Activated CD4-positive, alpha-beta T cell treated with anti-CD3 and anti-CD28 coated beads, Interleukin-2, amount 50 U/mL, for 24 hours (primary cell): ENCODE results near the gene C1orf167.

Experiments
- DNase-seq, 2 donors: peaks; one replicate each; pipeline ENCODE4 v3.0.0-alpha.2; 2020; ENCODE audit warnings: low read depth in 1 of 2, low spot score in 1 of 2

Gene C1orf167

DNA sequence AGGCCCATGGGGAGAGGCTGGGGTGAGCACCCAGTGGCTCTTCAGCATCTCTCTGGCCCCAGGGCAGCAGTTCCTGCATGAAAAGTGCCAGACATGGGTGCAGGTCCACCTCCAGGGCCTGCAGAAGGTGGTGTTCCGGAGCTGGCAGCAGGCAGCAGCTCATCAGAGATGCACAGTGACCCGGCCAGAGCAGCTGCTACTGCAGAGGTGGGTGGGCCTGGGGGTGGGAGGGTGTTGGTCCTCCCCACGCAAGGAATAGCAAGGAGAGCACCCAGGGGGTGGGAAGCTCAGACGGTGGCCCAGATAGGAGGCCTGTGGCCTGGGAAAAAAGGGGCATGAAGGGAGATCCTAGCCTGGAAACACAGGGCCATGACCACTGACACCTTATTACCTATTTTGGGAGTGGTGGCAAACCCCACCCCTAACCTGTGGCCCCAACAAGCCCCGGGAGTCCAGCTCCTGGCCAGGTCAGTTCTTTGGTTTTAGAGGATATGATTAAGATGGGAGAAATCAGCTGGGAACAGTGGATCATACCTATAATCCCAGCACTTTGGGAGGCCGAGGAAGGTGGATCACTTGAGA, 20.2 kb downstream of the C1orf167 start:
- DNase-seq = no peak

DNA sequence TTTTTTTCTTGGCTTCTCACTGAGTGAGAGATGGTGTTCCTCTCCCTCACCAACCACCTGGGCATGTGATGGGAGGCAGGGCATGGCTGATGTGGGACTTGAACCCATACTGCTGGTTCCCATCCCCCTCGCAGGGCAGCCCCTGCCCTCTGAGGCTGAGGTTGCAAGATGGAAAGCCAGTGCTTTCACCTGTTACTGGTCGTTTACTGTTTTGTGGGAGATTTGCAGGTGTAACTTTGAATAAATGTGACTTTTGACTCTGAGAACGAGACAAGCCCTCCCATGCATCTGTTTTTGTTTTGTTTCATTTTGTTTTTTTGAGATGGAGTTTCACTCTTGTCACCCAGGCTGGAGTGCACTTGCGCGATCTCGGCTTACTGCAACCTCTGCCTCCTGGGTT, 21.6 kb downstream of the C1orf167 start:
- DNase-seq = no peak

DNA sequence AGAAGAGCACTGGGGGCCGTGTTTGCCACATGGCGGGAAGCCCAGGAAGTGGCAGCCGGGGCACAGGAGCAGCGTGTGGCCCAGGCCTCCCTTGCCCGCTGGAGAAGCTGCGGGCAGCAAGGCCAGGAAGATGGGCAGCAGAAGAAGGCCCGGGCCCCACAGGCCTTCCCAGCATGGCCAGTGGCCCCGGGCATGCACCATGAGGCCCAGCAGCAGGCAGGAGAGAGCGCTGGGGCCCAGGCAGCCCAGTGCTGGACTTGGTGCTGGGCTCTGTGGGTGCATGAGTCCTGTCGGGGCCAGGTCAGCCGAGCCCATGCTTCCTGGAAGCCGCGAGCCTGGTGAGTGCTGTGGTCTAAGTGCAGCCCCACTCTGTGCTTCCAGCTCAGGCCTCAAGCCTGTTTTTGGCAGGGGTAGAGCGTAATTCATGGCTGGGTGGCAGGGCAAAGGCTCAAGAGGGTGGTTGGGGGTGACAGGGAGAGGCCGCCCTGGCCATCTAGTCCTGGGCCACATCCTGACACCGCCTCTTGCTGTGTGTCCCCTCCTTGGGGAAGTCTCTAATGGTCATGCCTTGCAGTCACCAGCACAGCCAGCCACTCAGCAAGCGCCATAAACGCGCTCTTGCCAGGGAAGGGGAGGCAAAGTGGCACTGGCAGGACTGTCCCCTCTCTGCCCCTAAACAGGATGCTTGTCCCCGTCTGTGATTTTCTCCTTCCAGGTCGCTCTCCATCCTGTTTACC, 22.4 kb downstream of the C1orf167 start:
- no peak for DNase-seq

DNA sequence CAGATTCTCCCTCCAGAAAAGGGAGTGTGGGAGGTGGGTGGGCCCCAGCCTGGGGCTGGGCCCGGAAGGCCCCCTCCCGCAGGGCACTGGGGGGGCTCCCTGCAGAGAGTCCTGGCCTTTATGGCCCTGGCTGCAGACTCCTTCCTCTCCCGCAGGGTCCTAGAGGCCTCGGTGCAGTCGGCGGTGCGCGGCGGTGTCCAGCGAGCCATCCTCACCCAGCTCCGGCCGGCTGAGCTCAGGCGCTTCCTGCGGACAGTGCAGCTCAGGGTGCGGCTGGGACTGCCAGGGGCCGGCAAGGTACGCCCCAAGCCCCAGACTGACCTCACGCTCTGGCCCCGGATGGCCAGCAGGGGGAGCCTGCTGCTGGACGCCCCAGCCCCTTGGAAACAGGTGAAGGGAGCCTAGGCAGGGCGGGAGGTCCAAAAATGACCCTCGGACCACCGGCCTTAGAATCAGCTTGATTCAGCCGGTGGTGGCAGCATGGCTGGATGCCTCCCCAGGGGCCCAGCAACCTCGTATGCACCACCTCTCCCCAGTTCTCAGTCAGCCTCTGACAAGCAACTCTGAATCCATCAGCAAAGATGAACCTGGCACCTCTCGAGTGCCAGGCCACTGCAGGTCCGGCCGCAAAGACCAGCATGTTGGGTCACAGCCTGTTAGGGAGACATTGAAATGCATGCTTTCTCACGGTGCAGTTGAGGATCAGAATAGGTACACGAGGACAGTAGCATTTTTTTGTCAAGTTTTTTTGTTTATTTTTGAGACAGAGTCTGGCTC, 23.2 kb downstream of the C1orf167 start:
- no peak for DNase-seq

DNA sequence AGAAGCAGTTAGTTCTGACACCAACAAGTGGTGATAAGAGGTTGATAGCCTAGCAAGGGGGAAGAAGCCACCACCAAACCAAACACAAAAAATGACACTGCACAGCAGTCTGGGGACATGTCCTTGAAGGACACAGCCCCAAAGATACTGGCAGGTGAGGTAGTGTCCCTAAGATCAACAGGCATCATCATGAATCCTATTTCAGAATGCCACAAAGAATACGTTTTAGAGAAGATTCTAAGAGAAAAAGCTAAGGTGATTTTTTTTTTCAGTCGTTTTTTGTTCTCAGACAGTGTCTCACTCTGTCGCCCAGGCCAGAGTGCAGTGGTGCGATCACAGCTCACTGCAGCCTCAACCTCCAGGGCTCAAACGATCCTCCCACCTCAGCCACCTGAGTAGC, 24.2 kb downstream of the C1orf167 start:
- DNase-seq = no peak

DNA sequence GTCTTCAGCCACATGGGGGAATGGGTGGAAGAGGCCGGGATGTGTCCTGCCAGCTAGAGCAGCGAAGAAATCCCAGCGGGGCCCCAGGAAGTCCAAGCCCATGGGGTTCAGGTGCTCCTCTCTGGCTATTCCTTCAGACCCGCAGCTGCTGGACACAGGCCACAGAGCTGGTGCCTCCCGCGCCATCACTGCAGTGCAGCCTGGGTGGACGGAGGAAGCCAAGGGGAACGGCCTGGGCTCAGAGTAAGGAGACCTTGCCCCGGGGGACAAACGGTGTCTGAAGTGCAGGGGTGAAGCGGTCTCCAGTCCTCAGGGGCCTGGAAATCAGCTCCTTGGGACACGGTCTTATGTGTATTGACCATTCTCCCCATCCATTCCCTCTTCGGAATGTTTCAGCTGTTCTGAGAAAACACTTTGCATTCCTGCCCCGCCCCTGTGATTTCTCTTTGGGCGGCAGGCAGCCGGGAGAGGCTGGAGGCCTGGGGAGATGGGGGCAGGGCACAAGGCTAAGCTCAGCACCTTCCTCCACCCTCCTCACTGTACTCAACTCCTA, 25.3 kb downstream of the C1orf167 start:
- DNase-seq = no peak

DNA sequence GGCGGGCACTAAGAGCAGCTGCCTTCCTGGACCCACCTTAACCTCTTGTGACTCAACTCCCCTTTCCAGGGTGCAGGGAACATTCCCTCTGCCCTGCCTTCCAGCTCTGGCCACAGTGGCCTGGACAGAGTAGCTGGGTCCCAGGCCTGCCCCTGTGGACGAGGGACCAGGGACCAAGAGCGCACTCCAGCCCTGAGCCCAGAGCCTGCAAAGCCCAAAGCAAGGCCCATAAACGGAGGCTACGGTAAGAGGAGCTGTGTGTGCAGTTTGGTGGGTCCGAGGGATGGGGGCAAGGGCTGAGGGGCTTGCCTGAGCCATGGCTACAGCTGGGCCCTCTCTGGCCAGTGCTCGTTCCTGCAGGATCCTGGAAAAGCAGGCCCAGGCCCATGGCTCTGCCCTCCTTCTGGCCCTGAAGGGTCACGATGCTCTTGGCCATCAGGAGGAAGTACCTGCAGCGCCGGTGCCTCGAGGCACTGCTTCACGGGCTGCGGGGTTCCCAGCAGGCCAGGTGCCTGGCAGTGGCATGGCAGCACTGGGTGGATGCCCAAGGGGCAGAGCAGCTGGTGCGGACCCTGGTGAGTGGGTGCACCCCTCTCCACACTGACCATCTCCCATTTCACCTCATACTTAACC, 25.9 kb downstream of the C1orf167 start:
- no peak for DNase-seq

DNA sequence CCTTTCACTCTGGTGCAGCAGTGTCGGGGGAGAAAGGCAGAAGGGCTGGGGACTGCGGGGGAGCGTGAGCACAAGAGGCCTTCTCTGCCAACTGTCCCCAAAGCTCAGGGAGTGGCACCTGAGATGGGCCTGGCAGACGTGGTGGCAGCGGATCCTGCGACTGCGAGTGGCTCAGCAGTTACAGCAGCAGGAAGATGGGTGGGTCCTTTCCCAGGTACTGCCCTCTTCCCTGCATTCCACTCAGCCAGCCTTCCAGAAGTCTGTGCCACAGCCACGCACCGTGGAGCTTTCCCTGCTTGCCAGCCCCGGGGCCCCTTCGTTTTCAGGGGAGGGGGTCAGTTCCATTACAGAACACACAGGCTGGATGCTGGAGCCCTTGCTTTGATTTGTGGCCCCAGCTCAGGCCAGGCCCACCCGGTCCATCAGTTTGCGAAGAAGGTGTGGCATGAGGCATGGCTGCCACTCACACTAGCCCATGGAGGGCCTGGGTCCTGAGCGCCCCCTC, 26.6 kb downstream of the C1orf167 start:
- no peak for DNase-seq

DNA sequence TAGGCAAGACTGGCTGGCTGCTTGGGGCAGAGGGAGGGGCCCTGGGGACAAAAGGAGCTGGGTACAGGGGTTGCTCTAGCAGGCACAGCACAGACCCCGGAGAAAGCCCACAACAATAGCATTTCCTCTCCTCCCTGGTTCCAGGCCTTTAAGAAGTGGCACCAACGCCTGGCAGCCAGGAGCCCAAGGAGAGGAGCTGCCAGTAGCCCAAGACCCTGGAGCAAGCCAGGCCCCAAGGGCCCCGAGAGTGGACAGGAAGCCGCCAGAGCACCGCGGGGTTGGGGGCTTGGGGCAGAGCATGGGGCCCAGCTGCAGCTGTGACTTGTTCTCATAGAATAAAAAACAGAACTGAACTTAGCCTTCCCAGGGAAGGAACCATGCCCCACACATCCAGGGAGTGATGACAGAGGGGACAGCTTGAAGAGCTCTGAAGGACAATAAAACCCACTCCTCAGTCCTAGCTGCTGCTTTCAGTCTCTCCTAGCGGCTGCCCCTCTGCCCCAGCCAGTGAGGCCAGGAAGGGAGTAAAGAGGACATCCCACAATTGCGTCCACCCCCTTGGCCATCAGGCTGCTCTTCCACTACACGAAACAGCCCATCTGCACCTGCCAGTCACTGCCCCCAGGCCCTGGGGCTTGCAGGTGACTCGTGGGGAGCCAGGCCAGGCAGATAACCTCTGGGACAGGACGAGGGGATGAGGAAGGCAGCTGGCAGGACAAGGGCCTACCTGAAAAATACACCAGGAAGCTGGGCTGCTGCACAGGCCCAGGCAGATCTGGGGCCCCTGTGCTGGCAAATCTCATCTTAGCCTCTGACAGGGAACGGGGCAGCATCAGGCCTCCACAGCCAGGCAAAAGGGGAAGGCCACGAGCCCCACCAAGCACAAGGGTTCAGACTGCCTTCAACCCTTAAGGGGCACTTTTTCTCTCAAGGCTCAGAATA, 27.4 kb downstream of the C1orf167 start:
- no peak for DNase-seq

DNA sequence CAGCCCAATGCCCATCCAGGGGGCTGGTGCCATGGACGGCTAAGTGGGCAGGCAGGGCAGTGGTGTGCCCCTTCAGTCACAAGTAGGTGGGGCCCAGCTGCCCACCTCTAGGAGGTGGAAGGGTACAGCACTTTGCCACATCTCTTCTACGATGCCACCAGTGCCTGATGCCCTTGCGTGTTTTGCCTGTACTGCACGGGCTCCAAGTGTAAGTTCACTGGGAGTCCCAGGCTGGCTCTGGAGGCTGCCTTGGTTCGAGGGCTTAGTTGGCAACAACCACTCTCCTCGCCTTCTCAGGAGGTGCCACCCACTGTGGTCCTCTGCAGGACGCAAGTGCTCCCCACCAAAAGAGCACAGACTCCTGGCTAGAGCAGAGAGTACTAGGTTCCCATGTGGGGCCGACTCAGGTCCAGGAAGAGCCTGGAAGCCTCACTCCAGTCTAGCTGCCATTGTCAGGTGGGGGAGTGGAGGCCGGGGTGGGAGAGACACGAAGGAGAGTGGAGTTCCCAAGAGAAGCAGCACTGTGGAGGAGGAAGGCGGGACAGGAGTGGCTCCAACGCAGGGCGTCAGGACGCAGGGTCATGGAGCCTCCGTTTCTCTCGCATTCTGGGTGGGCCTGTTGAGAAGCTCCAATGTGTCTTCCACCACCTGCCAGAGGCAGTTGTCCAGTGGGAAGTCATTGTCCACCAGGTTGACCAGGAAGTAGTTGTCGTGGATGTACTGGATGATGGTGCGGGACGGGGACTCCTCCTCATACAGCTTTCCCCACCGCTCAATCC, 28.3 kb downstream of the C1orf167 start:
- no peak for DNase-seq

DNA sequence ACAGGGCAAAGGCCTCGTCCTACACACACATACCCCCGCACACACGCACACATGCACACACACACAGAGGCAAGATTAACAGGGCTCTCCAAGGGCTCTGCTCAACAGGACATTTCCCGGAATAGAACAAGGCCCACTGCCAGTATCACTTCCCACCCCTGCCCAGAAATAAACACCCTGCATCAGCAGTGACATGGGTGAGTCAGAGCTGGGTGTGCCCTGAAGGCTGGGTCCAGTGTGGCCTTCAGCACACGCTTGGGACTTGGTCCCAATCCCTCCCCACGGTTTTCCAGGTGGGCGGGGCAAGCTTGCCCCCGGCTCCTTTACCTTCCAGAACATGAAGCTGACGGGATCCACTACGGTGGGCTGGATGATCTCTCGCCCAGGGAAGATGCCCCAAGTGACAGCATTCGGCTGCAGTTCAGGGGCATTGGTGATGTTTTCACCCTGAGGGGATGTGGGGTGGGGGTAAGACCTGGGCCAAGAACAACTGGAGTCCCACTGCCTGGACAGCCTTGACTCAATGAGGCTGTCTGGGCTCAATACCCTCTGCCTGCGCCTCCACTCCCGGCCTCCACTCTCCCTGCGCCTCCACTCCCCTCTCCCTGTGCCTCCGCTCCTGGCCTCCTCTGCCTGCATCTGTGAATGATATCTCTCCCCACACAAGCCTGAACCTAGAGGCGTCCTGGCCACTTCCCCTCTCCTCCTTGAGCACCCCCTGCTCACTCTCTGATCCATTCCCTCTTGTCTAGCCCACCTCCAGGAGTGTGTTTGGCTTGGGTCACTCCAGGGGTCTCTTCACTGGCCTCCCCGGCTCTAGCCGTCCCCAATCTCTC, 29.1 kb downstream of the C1orf167 start:
- no peak for DNase-seq

DNA sequence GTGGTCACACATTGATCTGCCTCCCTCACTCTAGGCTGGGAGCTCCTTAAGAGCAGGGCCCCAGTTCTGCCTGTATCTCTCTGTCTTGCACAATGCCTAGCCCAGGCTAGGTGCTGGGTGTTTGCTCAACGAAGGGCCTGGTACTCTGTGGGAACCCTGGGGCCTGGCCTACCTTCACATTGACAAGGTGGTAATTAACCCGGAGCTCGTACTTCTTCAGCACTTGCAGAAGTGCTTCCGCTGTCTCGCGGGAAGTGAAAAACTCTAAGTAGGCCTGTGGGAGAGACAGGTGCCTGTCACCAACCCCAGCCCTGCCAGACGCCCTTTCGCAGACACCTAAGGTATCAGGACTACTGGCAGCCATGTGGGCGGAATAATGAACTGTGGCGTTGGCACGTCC, 30.1 kb downstream of the C1orf167 start:
- DNase-seq = no peak

DNA sequence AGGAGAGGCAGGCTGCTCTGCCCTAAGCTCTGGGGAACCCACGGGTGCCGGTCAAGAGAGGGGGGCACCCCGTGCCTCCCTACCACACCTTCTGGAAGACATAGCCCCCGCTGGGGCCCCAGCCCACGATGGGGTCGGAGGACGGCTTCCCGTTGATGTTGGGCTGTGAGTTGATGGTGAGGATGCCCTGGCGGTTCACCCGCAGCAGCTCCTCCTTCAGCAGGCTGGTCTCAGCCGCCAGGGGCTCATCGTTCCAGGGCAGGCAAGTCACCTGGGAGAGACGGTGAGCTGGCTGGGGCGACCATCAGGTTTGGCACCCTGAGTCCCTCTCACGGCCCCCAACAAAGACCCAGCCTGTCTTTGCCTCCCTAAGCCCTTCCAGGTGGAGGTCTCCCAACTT, 31.8 kb downstream of the C1orf167 start:
- no peak for DNase-seq

DNA sequence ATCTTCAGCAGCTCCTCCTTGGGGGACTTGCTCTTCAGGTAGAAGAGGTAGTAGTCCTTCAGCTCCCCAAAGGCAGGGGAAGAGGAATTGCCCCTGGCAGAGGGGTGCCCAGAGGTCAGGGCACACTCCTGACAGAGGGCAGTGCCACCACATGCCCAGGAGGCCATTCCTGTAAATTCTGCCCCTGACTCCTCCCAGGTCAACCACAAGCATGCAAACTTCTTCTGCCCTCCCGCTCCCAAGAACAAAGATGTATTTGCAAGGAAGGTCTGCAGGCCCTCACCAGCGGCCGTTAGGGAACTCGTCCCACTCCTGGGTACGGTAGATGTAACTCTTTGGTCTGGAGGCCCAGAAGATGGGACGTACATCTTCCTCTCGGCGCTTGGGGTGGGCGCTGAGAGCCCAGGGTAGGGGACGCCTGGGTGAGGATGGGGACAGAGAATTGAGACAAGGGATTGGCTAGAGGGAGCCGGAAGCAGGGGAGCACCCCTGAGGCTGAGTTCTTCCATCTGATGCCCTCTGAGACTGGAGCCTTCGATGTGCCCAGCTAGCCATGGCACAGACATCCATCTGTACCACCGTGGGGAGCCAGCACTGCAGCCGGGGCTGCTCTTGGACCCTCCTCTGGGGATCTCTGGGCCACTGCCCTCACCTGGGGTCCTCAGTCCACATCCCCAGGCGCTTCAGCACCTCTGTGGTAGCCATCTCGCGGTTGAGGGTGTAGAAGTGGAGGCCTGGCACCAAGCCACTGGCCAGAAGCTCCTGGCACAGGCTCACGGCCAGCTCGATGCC, 32.6 kb downstream of the C1orf167 start:
- no peak for DNase-seq

DNA sequence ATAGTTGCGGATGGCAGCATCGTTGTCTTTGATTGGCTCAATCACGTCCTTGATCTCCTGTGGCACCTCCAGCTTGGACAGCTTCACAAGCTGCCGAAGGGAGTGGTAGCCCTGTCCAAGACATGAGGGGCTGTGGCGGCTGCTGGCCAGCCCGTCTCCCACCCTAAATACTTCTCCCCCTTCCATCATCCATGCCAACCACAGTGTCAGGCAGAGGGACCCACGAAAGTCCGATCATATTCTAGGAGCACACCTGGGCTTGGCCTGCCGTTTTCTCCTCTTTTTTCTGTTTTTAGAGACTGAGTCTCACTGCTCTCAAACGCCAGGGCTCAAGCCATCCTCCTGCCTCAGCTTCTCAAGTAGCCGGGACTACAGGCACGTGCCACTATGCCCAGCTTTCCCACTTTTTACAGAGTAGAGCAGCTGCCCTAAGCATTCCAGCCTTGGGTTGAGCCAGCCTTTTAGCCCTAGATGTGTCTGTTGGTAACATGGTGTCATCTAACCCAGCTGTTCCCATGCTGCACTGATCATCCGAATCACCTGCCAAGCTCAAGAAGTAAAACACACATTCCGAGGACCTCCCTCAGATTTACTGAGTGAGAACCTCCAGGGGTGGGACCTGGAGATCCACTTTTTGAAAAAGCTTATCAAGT, 33.4 kb downstream of the C1orf167 start:
- no peak for DNase-seq

DNA sequence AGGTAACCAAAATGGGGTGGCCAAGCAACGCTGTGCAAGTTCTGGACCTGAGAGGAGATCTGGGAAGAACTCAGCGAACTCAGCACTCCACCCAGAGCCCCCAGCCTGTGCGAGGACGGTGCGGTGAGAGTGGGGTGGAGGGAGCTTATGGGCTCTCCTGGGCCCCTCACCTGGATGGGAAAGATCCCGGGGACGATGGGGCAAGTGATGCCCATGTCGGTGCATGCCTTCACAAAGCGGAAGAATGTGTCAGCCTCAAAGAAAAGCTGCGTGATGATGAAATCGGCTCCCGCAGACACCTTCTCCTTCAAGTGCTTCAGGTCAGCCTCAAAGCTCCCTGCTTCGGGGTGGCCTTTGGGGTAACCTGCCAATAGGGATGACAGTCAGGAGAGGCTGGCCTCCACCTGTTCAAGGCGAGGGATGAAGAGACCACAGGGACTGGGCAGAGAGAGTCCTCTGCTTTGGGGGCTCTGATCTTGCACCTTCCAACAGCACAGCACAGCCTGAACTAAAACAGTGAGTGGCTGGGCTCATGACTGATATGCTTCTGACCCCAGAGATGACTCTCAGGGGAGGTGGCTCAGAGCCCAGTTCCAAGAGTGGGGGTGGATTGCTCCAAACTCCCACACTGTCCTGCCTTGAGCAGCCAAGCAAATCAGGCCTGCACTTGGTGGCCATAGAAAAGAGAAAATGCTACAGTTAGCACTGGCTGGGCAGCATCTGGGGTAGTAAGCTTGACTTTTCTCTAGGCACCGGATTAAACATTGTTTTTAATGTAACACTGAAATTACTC, 34.2 kb downstream of the C1orf167 start:
- no peak for DNase-seq
